Sciatic nerve (tissue), 2 donors: Measurements from ENCODE around the gene NLGN3. TPM values are rescaled to one million over a fixed set of nuclear protein-coding genes. Genes with fewer than 3 reads are reported as not detected.
A peak's percentile ranks its signal among the peaks of the same experiment; 100 is the strongest.

Experiments
- ATAC-seq: fragments of 200-7000 bp; cut with Tn5 transposase; one replicate; pipeline ENCODE4 v1.9.1; 2020; ENCODE audit warnings: mild to moderate bottlenecking, moderate library complexity
- DNase-seq: peaks from one replicate; pipeline ENCODE4 v3.0.0-alpha.2; 2020; ENCODE audit warnings: low spot score
- intact Hi-C: fragments of 100-400 bp; cut with DNase I; formaldehyde crosslinking; loops from one replicate; pipeline ENCODE4 v1.14.2; 2022
- total RNA-seq: library from RNA; stranded (reverse); fragmentation: NEBNext Ultra II Directional; extraction: Animal tissue kit (Norgen Biotek cat#: 25700); gene quantifications from one replicate; pipeline ENCODE4 v1.2.1, GENCODE V29; 2021
- donor health status: DM: no; HTN: no; CAD: no.
- donor health status: DM: no; HTN: no; CAD: no.

The NLGN3 gene
- 20.6 TPM for total RNA-seq

DNA sequence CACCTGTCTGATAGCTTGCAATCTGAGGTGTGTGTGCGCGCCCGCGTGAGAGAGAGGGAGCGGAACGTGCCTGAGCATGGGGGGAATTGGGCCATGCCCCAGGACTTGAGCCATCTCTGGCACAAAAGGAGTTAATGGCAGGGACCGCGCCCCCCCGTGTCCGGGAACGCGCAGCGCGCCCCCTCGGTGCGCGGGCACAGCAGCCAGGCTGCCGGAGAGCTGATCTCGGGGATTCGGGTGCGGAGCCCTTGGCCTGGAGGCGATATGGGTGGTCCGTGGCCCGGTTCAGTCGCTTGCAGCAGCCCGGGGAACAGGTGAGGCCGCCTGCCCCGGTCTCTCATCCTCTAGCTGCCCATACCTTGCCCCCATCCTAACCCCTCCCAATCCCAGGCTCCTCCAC, at the start of gene NLGN3:
Gene NLGN3 (plus strand): TSS at position 191 of the 400 bp plus-strand sequence. CDS start 2,909 bp downstream, outside the sequence.
- ATAC-seq = peak; percentile 25
- intact Hi-C loops = no loop called here
- DNase-seq = no peak

DNA sequence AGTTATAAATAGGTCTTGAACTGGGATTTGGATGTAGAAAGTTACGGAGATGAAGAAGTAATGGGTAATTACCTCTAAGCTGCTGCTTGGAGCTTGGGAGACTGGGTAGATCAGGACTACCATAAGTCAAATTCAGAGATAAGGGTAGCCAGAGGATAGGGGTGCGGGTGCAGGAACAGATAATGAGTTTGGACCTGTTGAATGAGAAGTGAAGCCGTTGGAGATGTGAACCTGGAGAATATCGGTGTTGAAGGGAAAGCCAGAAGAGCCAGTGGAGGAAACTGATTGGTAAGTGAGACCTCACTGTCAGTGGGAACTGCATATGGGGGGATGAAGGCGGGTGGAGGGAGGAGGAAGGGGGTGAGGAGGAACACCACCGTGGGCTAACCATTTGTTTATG, 49.6 kb upstream of the NLGN3 start:
- ATAC-seq (no peak), DNase-seq (no peak)
- intact Hi-C loops = no loop called here

GRCh38 chrX:71095555-71095980, 49.1 kb upstream of the NLGN3 start, which contains the start of gene FOXO4:
FOXO4 (plus strand) TSS chrX:71095851; CDS start chrX:71096529, 678 bp downstream.
- peak; percentile 95 for ATAC-seq
- intact Hi-C loops = no loop called here
- peak; percentile 94 for DNase-seq

DNA sequence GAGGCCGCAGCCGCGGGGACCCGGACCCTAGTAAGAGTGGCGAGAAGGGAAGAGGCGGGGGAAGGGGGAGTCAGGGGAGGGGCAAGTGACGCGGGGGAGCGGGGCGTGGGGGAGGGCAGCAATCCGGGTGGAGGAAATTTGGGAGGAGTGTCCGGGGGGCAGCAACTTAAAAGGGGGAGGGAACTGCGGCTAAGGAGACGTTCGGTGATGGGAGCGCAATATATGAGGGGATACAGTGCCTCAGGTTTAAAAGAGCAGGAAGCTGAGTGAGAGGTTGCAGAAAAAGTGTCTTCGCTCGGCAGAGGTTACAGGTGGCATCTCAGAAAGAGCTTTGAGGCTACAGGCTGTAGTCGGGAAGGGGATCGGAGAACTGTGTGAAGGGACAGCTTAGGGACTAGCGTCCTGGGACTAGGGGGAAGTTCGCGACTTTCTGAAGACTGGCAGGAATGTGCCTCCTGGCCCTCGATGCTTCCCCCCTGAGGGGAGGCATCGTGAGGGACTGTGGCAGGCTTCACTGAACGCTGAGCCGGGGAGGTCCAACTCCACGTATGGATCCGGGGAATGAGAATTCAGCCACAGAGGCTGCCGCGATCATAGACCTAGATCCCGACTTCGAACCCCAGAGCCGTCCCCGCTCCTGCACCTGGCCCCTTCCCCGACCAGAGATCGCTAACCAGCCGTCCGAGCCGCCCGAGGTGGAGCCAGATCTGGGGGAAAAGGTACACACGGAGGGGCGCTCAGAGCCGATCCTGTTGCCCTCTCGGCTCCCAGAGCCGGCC, 48.5 kb upstream of the NLGN3 start:
- ATAC-seq (peak; percentile 89), DNase-seq (peak; percentile 57)
- intact Hi-C loops = no loop called here

DNA sequence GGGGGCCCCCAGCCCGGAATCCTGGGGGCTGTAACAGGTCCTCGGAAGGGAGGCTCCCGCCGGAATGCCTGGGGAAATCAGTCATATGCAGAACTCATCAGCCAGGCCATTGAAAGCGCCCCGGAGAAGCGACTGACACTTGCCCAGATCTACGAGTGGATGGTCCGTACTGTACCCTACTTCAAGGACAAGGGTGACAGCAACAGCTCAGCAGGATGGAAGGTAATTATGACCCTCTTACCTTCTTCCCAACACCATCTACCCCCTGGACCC, 47.9 kb upstream of the NLGN3 start:
- peak; percentile 10 for ATAC-seq
- no peak for DNase-seq
- intact Hi-C loops = no loop called here

- ATAC-seq = peak; percentile 23
- intact Hi-C loops = no loop called here
- DNase-seq = peak; percentile 69
These were observed 46.3 kb upstream of the NLGN3 start for GRCh38 chrX:71098302-71098701.

- DNase-seq (peak; percentile 12), ATAC-seq (no peak)
- intact Hi-C loops = no loop called here
These were observed 45.6 kb upstream of the NLGN3 start for GRCh38 chrX:71098951-71099506.

GRCh38 chrX:71099736-71100135, 44.9 kb upstream of the NLGN3 start:
- intact Hi-C loops = no loop called here
- DNase-seq (peak; percentile 41), ATAC-seq (no peak)

- DNase-seq = peak; percentile 26
- ATAC-seq = no peak
- intact Hi-C loops = no loop called here
These were observed 43.8 kb upstream of the NLGN3 start for GRCh38 chrX:71100581-71101505.

DNA sequence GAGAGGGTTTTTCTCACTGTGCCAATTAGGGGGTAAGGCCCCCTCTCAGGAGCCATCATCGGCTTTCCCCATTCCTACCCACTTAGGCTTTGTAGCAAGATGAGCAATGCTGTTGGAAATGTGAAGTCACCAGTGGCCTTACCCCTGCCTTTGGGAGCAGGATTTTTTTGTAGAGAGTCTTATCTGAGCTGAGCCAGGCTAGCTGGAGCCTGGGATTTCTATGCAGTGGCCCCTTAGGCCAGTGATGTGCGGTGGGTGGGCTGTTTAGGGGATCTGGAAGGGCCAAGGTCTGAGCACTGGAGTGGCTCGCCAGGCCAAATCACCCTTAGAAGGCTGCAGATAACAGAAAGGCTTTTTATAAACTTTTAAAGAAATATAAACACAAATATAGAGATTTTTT, 42.3 kb upstream of the NLGN3 start:
- intact Hi-C loops = no loop called here
- ATAC-seq = no peak

GRCh38 chrX:71103110-71103983, 41.3 kb upstream of the NLGN3 start:
- DNase-seq (peak; percentile 62), ATAC-seq (peak; percentile 70)
- intact Hi-C loops = no loop called here

More for the DNA sequence above, 42.3 kb upstream of the NLGN3 start:
- no peak for DNase-seq

- DNase-seq (no peak), ATAC-seq (no peak)
- intact Hi-C loops = no loop called here
These were observed 39.0 kb upstream of the NLGN3 start for GRCh38 chrX:71105628-71106027.

- intact Hi-C loops = no loop called here
- DNase-seq (no peak), ATAC-seq (no peak)
These were observed 38.2 kb upstream of the NLGN3 start, which contains the start of gene CXorf65 for GRCh38 chrX:71106427-71106826. CXorf65 (minus strand) TSS chrX:71106740; CDS start chrX:71106556, 184 bp downstream.

- ATAC-seq (no peak), DNase-seq (no peak)
- intact Hi-C loops = no loop called here
These were observed 37.4 kb upstream of the NLGN3 start for GRCh38 chrX:71107245-71107644.

- ATAC-seq = no peak
- DNase-seq = no peak
- intact Hi-C loops = no loop called here
These were observed 36.8 kb upstream of the NLGN3 start for GRCh38 chrX:71107762-71108360.

DNA sequence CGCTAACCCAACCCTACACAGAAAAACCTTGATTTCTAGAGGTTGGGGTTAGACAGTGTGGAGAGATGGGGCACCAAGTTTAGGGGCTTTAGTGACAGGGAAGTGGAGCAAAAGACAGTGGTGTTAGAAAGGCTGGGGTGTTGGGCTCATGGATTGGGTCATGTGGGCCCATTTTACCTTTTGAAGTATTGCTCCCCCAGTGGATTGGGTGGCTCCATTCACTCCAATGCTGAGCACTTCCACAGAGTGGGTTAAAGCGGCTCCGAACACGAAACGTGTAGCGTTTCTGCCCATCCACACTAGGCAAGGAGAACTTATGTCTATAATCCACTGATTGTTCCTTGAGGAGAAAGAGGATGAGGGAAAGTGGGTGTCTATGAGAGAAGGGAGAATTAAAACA, 35.6 kb upstream of the NLGN3 start:
- intact Hi-C loops = no loop called here
- ATAC-seq (no peak), DNase-seq (no peak)

- DNase-seq = no peak
- intact Hi-C loops = no loop called here
- peak; percentile 38 for ATAC-seq
These were observed 33.3 kb upstream of the NLGN3 start, which contains the start of gene IL2RG for GRCh38 chrX:71111141-71111843. IL2RG (minus strand) TSS chrX:71111577; CDS start chrX:71111539, 38 bp downstream.
